ENCODE measurements around the gene BACH1. TPM values are rescaled to one million over a fixed set of nuclear protein-coding genes. Genes with fewer than 3 reads are reported as not detected.

Gene BACH1
- total and polyA plus RNA-seq, 10 of the 15 experiments (the other 5 are each of a cell fraction or from before 2014, with no cell fraction given): 3.2 to 25.7 (median 10.5) TPM

DNA sequence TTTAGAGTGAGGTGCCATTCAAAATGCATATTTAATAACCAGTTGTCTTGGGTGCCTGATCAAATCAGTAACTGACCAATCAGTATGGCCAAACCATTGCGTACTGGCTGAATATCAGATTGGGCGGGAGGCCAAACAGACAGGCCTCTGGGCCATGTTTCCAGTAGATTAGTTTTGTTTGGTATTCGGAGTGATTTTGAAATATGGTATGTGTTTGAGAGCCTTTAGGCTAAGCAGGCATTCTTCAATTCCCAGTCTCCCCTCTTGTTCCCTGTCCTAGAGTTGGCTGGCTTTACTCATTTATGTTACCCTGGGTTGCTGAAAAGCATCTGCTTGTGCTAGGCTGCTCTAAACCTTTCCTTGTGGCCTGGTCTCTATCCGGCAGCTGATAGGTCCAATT is 80.1 kb downstream of the BACH1 start:
- Histone ChIP-seq H3K36me3 (ENCODE audit: control insufficient read depth in 2 of 2, insufficient read depth in 2 of 2, low read length in 1 of 2) (no peaks in the 10 kb centered on the region), H3K4me2 (ENCODE audit: control insufficient read depth, insufficient read depth) (no peak overlapping the region), H3K9me3 (replicated peaks; ENCODE audit: control insufficient read depth, insufficient read depth, low read length) (no peaks in the 10 kb centered on the region), H3K9ac (ENCODE audit: control insufficient read depth, insufficient read depth, low read length) (no peak overlapping the region), H3K4me1 (ENCODE audit: control insufficient read depth, insufficient read depth, low read length) (no peaks in the 10 kb centered on the region), H3K79me2 (ENCODE audit: control insufficient read depth, insufficient read depth, low read length) (no peaks in the 10 kb centered on the region), H4K20me1 (ENCODE audit: control insufficient read depth, insufficient read depth) (no peaks in the 10 kb centered on the region), H3K27me3 (replicated peaks in 1 of 2; ENCODE audit: control insufficient read depth in 2 of 2, insufficient read depth in 2 of 2, low read length in 1 of 2) (no peaks in the 10 kb centered on the region), H2AFZ (ENCODE audit: control insufficient read depth, low read depth, low read length) (no peak overlapping the region), H3K4me3 (no peak overlapping the region), H3K27ac (ENCODE audit: control insufficient read depth, insufficient read depth) (no peak overlapping the region)
- TF ChIP-seq RBBP5 (conservative IDR thresholded peaks at IDR 0.05) (no peak), POLR2AphosphoS2 (IDR thresholded peaks at IDR 0.05; ENCODE audit: low read depth, low read length) (no peak)
- in situ Hi-C loops (cut with MboI) (no loop called here), intact Hi-C loops (cut with micrococcal nuclease; ENCODE audit: unreplicated experiment) (no loop called here)
- BruUV-seq (replicated peaks): no TSS peak
- ChIA-PET POLR2A (no interaction called here), CTCF (interaction anchor here (1.1 to 16.5 kb wide), 3 partner anchors 15 to 288 kb away, joined by 3 to 235 read pairs (median 5); no protein-coding TSS in a partner anchor), SMC1A (ENCODE audit: uncharacterized antibody, unreplicated experiment) (interaction anchor here (0.9 to 2.0 kb wide), 5 partner anchors 15 to 214 kb away, joined by 3 to 8 read pairs (median 4); no protein-coding TSS in a partner anchor), RAD21 (ENCODE audit: unreplicated experiment) (no interaction called here)
- 100% methylated on average over 4 of the region's 4 CpGs for WGBS (ENCODE audit: insufficient coverage, insufficient replicate concordance, low lambda C conversion rate, missing lambda C conversion rate)
- FAIRE-seq (no peak), ATAC-seq (no peak), DNase-seq (ENCODE audit: low read depth, low spot score) (no peak)

DNA sequence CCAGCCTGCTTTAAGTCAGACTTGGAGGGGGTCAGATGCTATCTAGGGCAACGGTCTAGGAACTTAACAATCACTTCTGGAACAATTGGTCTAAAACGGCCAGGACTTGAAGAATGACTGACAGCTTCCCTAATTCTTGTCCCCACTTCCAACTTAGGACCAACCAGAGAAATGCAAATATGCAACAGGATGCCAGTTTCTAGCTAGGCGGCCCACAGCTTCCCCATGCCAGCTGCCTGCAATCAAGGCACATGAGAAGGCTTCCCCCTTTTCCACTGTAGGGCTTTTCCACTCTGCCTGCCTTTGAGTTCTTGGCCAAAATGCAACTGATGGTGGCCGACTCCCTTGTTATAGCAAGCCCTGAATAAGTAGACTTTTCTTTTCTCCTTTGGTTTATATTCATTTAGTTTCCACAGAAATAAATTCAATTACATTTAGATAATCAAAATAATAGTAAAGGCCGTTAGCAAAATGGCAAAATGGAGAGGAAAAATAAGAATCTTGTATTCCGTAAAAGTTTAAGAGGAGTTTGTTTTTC is 80.9 kb downstream of the BACH1 start:
- Histone ChIP-seq H3K27ac (ENCODE audit: control insufficient read depth, insufficient read depth) (no peak overlapping the region), H3K4me2 (ENCODE audit: control insufficient read depth, insufficient read depth) (no peak overlapping the region), H3K9ac (ENCODE audit: control insufficient read depth, insufficient read depth, low read length) (no peak overlapping the region), H3K9me3 (replicated peaks; ENCODE audit: control insufficient read depth, insufficient read depth, low read length) (no peaks in the 10 kb centered on the region), H3K36me3 (ENCODE audit: control insufficient read depth in 2 of 2, insufficient read depth in 2 of 2, low read length in 1 of 2) (no peaks in the 10 kb centered on the region), H4K20me1 (ENCODE audit: control insufficient read depth, insufficient read depth) (no peaks in the 10 kb centered on the region), H2AFZ (ENCODE audit: control insufficient read depth, low read depth, low read length) (no peak overlapping the region), H3K4me1 (ENCODE audit: control insufficient read depth, insufficient read depth, low read length) (no peaks in the 10 kb centered on the region), H3K27me3 (replicated peaks in 1 of 2; ENCODE audit: control insufficient read depth in 2 of 2, insufficient read depth in 2 of 2, low read length in 1 of 2) (no peaks in the 10 kb centered on the region), H3K4me3 (no peak overlapping the region), H3K79me2 (ENCODE audit: control insufficient read depth, insufficient read depth, low read length) (no peaks in the 10 kb centered on the region)
- DNase-seq (ENCODE audit: low read depth, low spot score) (no peak), FAIRE-seq (no peak), ATAC-seq (no peak)
- no TSS peak for BruUV-seq (replicated peaks)
- ChIA-PET POLR2A (no interaction called here), CTCF (interaction anchor here (1.1 to 16.5 kb wide), 2 partner anchors 15 to 289 kb away, joined by 5 to 235 read pairs; no protein-coding TSS in a partner anchor), RAD21 (ENCODE audit: unreplicated experiment) (no interaction called here), SMC1A (ENCODE audit: uncharacterized antibody, unreplicated experiment) (interaction anchor here (0.9 to 2.0 kb wide), 6 partner anchors 10 to 215 kb away, joined by 3 to 8 read pairs (median 4); no protein-coding TSS in a partner anchor)
- in situ Hi-C loops (cut with MboI): no loop called here
- intact Hi-C loops (cut with micrococcal nuclease; ENCODE audit: unreplicated experiment): no loop called here
- 85% methylated on average over 6 of the region's 6 CpGs for WGBS (ENCODE audit: insufficient coverage, insufficient replicate concordance, low lambda C conversion rate, missing lambda C conversion rate)
- TF ChIP-seq WRNIP1 (IDR thresholded peaks at IDR 0.05; ENCODE audit: borderline replicate concordance, low read depth, low read length) (no peak), MXI1 (IDR thresholded peaks at IDR 0.05; ENCODE audit: low read depth, low read length) (no peak), CHD2 (IDR thresholded peaks at IDR 0.05; ENCODE audit: borderline replicate concordance, low read depth, low read length) (no peak), GABPA (IDR thresholded peaks at IDR 0.05; ENCODE audit: low read depth) (no peak), RELA (IDR thresholded peaks at IDR 0.05; ENCODE audit: borderline replicate concordance, partially characterized antibody) (no peak), ZNF24 (IDR thresholded peaks at IDR 0.05) (no peak), ZZZ3 (IDR thresholded peaks at IDR 0.05; ENCODE audit: control insufficient read depth, insufficient read length, low read depth) (no peak), ZNF274 (IDR thresholded peaks at IDR 0.05; ENCODE audit: insufficient read depth, insufficient read length) (no peak), ATF7 (IDR thresholded peaks at IDR 0.05; ENCODE audit: low read depth) (no peak)
- TF ChIP-seq, protein P1, sequence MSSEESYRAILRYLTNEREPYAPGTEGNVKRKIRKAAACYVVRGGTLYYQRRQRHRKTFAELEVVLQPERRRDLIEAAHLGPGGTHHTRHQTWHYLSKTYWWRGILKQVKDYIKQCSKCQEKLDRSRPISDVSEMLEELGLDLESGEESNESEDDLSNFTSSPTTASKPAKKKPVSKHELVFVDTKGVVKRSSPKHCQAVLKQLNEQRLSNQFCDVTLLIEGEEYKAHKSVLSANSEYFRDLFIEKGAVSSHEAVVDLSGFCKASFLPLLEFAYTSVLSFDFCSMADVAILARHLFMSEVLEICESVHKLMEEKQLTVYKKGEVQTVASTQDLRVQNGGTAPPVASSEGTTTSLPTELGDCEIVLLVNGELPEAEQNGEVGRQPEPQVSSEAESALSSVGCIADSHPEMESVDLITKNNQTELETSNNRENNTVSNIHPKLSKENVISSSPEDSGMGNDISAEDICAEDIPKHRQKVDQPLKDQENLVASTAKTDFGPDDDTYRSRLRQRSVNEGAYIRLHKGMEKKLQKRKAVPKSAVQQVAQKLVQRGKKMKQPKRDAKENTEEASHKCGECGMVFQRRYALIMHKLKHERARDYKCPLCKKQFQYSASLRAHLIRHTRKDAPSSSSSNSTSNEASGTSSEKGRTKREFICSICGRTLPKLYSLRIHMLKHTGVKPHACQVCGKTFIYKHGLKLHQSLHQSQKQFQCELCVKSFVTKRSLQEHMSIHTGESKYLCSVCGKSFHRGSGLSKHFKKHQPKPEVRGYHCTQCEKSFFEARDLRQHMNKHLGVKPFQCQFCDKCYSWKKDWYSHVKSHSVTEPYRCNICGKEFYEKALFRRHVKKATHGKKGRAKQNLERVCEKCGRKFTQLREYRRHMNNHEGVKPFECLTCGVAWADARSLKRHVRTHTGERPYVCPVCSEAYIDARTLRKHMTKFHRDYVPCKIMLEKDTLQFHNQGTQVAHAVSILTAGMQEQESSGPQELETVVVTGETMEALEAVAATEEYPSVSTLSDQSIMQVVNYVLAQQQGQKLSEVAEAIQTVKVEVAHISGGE (CRISPR knock-in tag; IDR thresholded peaks at IDR 0.05): no peak
- TF ChIP-seq, protein P2, sequence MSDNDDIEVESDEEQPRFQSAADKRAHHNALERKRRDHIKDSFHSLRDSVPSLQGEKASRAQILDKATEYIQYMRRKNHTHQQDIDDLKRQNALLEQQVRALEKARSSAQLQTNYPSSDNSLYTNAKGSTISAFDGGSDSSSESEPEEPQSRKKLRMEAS (IDR thresholded peaks at IDR 0.05; ENCODE audit: low read depth, low read length): no peak
- TF ChIP-seq, protein P3, sequence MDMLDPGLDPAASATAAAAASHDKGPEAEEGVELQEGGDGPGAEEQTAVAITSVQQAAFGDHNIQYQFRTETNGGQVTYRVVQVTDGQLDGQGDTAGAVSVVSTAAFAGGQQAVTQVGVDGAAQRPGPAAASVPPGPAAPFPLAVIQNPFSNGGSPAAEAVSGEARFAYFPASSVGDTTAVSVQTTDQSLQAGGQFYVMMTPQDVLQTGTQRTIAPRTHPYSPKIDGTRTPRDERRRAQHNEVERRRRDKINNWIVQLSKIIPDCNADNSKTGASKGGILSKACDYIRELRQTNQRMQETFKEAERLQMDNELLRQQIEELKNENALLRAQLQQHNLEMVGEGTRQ (IDR thresholded peaks at IDR 0.05; ENCODE audit: borderline replicate concordance, low read depth, low read length): no peak

All from GM12878 (cell line).